Skin of body (tissue), 2 donors: ENCODE measurements around the gene SERINC5. TPM values are rescaled to one million over a fixed set of nuclear protein-coding genes. Genes with fewer than 3 reads are reported as not detected.
"Not testable (repeated sequence)": the region's sequence is repeated elsewhere in the genome, so short reads cannot be mapped to it uniquely, and the experiment has no call there.

Experiments used
- DNase-seq: peaks from one replicate; lab custom pipeline; 2025; lab: John Stamatoyannopoulos, UW
- total RNA-seq: library from RNA; depleted of rRNA; stranded (reverse); fragments of >200 nt; gene quantifications from one replicate; pipeline ENCODE4 v1.2.3, GENCODE V29; 2014

SERINC5 gene
- total RNA-seq, 1 donor from 2014 or later: 41.2 TPM

GRCh38 chr5:80172067-80172695 is 83.7 kb downstream of the SERINC5 start:
- no peak for DNase-seq

DNA sequence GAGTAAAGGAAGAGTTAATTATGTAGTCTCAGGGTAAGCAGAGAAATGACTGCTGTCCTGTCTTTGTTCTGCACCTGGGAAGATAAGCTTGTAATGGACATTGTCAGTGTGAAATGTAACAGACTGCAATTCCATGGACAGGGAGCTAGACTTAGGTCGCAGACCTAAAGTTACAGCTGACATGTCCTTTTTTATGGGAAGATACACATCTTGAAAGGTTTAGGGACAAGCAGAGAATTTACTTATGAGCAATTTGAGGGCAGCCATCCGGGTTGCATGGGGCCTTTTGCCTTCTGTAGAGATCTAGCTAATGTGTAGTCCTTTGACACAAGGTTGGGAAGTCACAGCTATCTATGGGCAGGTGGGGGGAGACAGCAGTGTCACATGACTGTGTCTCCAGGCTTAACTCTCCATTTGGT is 85.7 kb downstream of the SERINC5 start:
- no peak for DNase-seq

GRCh38 chr5:80168388-80169028 is 87.3 kb downstream of the SERINC5 start:
- no peak for DNase-seq

- DNase-seq: no peak
These were observed 90.4 kb downstream of the SERINC5 start for GRCh38 chr5:80165452-80165851.

DNA sequence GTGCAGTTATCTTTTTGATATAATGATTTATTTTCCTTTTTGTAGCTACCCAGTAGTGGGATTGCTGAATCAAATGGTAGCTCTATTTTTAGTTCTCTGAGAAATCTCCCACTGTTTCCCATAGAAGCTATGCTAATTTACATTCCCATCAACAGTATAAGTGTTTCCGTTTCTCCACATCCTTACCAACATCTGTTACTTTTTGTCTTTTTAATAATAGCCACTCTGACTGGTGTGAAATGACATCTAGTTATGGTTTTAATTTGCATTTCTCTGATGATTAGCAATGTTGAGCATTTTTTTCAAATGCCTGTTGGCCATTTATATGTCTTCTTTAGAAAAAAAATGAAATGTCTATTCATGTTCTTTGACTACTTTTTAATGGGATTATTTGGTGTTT is 94.7 kb downstream of the SERINC5 start:
- DNase-seq: peak; percentile 26

- DNase-seq: no peak
These were observed 95.6 kb downstream of the SERINC5 start for GRCh38 chr5:80160242-80160641.

- DNase-seq: no peak
These were observed 96.6 kb downstream of the SERINC5 start for GRCh38 chr5:80159133-80159815.

DNA sequence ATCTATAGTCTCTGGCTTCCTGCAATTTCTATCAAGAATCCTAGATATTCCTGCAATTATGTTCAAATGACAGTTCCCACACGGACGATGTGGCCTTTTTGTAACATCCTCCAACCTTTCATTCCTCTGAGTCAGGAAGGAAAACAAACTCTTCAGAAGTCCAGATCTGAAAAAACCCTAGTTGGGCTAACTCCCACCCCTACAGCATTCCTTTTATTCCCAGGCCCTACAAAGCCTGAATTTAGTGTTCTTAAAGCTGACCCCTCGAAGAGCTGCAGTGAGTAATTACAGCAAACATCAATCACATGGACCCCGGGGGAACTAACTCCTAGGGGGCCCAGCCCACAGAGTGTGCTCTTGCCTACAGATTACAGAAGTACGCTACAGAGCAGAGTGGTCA is 99.7 kb downstream of the SERINC5 start:
- DNase-seq: no peak

DNA sequence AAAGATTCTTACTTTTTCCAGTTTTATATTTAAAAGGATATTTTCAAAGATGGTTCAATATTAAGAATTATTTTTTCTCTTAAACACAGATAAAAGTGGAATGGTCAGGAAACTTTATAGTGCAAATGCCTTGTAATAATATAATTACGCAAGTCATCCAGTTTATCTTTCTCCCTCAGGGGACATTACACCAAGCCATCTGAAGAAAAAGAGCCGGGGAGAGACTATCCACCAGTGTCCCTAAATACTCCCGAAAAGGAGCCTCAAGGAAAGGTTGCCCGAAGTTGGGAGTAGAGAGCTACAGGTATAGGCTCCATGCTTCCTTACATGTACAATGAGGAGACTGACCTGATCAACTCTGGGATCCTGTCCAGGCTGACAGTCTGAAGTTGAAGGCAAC is 101.1 kb downstream of the SERINC5 start:
- DNase-seq: no peak

GRCh38 chr5:80154289-80154688 is 101.6 kb downstream of the SERINC5 start:
- DNase-seq: not testable (repeated sequence)

- no peak for DNase-seq
These were observed 102.2 kb downstream of the SERINC5 start for GRCh38 chr5:80153586-80154126.

DNA sequence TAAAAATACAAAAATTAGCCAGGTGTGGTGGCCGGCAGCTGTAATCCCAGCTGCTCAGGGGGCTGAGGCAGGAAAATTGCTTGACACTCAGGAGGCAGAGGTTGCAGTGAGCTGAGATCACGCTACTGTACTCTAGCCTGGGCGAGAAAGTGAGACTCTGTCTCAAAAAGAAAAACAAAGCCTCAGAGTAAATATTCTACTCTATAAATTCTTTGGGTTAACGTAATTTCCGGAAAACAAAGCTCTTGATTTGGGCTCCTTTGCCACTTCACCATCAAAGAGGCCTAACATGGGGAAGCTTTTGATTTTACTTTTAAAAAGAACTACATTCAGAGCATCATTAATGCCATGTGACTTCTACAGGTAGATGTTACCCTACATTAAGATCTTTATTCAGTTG is 103.1 kb downstream of the SERINC5 start:
- no peak for DNase-seq

- DNase-seq: no peak
These were observed 104.0 kb downstream of the SERINC5 start for GRCh38 chr5:80151890-80152289.

- no peak for DNase-seq
These were observed 105.1 kb downstream of the SERINC5 start for GRCh38 chr5:80150731-80151130.

DNA sequence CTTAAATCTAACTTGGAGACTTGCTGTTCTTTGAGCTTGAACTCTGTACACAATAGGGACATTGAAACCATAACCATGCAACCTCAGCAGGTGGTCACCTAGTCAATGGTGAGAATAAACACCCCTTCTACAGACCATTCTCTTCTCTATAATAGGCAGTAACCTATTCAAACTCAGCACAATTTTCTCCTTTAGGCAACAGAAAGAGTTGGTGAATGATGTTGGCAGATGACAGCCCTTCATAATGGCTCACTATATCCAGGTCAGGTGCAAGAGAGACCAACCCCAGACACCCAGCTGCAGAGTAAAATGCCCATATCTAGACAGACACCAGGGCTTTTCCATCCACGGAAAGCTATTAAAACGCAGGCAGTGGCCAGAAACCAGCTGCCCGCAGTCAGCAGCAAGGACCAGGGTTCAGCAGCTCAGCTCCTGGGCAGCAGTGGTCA is 106.7 kb downstream of the SERINC5 start:
- DNase-seq: no peak

- DNase-seq: no peak
These were observed 108.6 kb downstream of the SERINC5 start for GRCh38 chr5:80147119-80147815.

DNA sequence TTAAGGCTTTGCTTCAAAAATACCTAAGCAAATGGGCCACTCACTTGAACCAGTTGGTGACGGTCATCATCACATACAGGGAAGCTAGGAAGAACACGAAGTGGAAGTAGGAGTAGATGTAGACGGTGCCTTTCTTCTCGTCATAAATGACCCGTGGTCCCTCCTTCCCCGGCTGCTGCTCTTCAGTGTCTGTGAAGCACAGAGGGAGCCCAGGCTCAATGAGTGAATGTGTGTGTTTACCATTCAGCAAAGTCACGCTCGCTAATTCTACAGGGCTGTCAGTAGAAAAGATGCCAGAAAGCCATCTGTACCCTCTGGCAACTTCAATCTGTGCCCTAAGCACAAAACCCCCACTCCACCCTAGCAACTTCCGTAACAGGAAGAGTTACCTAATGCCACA is 109.8 kb downstream of the SERINC5 start:
- DNase-seq: no peak

DNA sequence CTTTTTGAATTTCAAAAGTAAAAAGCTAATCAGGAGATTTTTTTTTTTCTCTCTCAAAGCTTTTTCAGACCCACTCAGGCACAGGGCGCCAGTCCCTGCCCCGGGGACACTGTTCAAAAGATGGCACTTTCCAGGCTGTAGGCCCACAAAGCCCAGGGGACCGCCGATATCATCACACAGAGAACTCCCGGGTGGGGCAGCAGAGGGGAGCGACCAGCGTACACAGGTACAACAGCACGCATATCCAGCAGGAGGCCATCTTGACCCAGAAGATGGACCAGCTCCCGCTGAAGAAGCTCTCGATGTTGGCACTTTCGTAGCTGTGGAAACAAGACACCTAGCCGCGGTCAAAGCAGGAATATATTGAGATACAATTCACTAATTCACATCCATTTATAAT is 112.4 kb downstream of the SERINC5 start:
- DNase-seq: no peak

DNA sequence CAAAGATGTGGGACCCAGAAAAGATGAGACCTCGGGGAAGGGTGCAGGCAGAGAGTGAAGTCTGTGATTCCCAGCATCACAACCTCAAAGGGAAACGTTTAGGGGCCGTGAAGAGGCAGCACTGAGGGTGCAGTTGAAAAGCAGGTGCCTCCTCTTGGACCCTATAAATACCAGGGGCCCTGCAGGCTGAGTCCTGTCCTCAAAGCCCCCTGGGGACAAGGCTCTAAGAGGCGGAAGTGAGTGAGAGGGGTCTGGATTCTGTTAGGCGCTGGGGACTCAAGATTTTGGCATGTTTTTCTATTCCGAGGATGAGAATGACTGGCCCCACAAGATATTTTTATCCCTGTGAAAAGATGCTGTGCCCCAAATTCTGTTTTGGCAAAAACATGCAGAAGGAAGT is 112.9 kb downstream of the SERINC5 start:
- DNase-seq: no peak

- DNase-seq: no peak
These were observed 114.2 kb downstream of the SERINC5 start for GRCh38 chr5:80141681-80142080.

DNA sequence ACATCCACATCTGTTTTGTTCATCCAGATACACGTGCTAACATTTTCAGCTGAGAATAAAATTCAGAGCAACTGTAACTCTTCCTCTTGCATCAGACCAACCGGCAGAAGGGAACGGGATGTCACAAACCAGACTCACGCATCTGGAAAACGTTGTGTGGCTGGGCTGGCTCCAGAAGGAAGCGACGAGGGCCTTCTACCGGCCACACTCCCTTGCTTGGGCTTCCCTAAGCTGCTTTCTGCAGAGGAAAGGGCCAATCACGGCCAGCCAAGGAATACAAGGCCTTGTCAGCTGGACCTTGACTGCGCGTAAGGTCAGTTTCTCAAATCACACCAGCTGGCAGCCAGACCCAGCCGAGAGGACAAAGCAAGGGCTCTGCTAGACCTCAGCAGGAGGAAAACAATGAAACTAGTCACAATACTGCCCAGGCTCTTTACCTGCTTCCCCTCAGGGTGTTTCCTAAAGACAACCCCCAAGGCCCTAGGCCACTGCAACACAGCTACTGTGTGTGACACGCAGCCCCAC is 114.6 kb downstream of the SERINC5 start:
- peak; percentile 87 for DNase-seq

DNA sequence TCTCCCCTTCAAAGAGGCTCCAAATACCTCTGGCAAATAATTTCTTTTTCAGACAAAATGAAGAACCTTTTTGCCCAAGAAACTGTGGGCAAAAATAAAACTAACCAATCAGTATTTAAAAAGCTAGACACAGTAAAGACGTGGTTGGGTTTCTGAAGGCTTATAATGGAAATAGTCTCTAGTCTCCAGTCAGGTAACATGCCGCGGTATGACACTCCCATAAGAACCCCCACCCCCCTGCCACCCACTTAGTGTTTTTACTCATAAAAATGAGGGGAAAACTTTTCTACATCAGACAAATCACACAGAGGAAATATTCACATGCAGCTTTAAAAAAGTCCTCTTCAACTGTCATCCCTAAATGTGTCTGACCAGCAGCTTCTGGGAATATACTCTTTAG is 115.4 kb downstream of the SERINC5 start:
- DNase-seq: no peak
